Panc1 (cell line): ENCODE measurements around the gene ABHD14A. TPM values are rescaled to one million over a fixed set of nuclear protein-coding genes. Genes with fewer than 3 reads are reported as not detected.

Experiments
- ATAC-seq: fragments of 200-7000 bp; cut with Tn5 transposase; 2 replicates; pipeline ENCODE4 v1.9.1; 2020; ENCODE audit warnings: mild to moderate bottlenecking, moderate library complexity
- BruUV-seq: library from RNA; stranded (reverse); fragments of 400-500 nt; replicated peaks from 2 replicates; lab custom pipeline; 2021; lab: Mats Ljungman, UMichigan
- CTCF ChIA-PET: fragments of 300-600 bp; sonication (Branson Sonifier 250); formaldehyde crosslinking; loops from one replicate; lab custom pipeline; 2022; ENCODE audit warnings: antibody characterized with exemption; lab: Charles Lee
- POLR2A ChIA-PET: fragments of 300-600 bp; sonication (Branson Sonifier 250); formaldehyde crosslinking; loops from one replicate; lab custom pipeline; 2022; ENCODE audit warnings: antibody characterized with exemption; lab: Charles Lee
- DNase-seq: peaks from one replicate; pipeline ENCODE4 v3.0.0-alpha.2; 2010; ENCODE audit warnings: low read depth, low spot score
- H3K27ac ChIP-seq: 2 replicates; pipeline ENCODE4 v1.5.1; 2011; ENCODE audit warnings: mild to moderate bottlenecking, low read length, inconsistent platforms
- H3K27me3 ChIP-seq: fragments of 200-500 bp; sonication (Bioruptor generic); 2 replicates; pipeline ENCODE4 v1.6.0; 2014; ENCODE audit warnings: low read length, inconsistent platforms; ENCODE audit not compliant: control insufficient read depth, insufficient read depth
- H3K36me3 ChIP-seq: fragments of 200-500 bp; sonication (Bioruptor generic); 2 replicates; pipeline ENCODE4 v1.5.1; 2014; ENCODE audit warnings: inconsistent platforms, mild to moderate bottlenecking, low read length, moderate library complexity; ENCODE audit not compliant: control insufficient read depth, insufficient read depth
- H3K4me1 ChIP-seq: 2 replicates; pipeline ENCODE4 v1.5.1; 2011; ENCODE audit warnings: inconsistent platforms, mild to moderate bottlenecking, low read length, moderate library complexity; ENCODE audit not compliant: control insufficient read depth, insufficient read depth
- H3K4me3 ChIP-seq, 2 experiments: 2 replicates each; pipeline ENCODE4 v1.5.1; 2011 to 2012; ENCODE audit warnings: low read depth in 2 of 2, low read length in 2 of 2, mild to moderate bottlenecking in 2 of 2, inconsistent platforms in 1 of 2, moderate library complexity in 1 of 2
- H3K9me3 ChIP-seq: fragments of 200-500 bp; sonication (Bioruptor generic); 2 replicates; pipeline ENCODE4 v1.5.1; 2014; ENCODE audit warnings: low read depth, mild to moderate bottlenecking, inconsistent platforms, low read length, moderate library complexity; ENCODE audit not compliant: control insufficient read depth, insufficient read depth
- CTCF ChIP-seq: fragments of 450-650 bp; IDR thresholded peaks from 2 replicates; pipeline ENCODE4 v1.5.1; 2017; ENCODE audit warnings: mild to moderate bottlenecking
- POLR2AphosphoS5 ChIP-seq: IDR thresholded peaks from 2 replicates; pipeline ENCODE4 v1.6.1; 2012; ENCODE audit warnings: mild to moderate bottlenecking, low read depth, low read length, moderate library complexity
- REST ChIP-seq, 2 experiments: IDR thresholded peaks; 2 replicates each; pipeline ENCODE4 v1.6.1; 2011 to 2012; ENCODE audit warnings: low read depth in 2 of 2, control low read depth in 1 of 2, low read length in 1 of 2, mild to moderate bottlenecking in 1 of 2, moderate library complexity in 1 of 2; ENCODE audit not compliant: insufficient read depth in 1 of 2
- SIN3A ChIP-seq: IDR thresholded peaks from 2 replicates; pipeline ENCODE4 v1.6.1; 2012; ENCODE audit warnings: low read depth, mild to moderate bottlenecking, low read length, moderate library complexity, borderline replicate concordance; ENCODE audit not compliant: insufficient read depth
- TCF7L2 ChIP-seq: IDR thresholded peaks from 2 replicates; pipeline ENCODE4 v1.6.1; 2011; ENCODE audit warnings: mild to moderate bottlenecking, low read depth, low read length, inconsistent platforms
- in situ Hi-C: cut with HindIII; loops from 2 replicates; pipeline ENCODE4 v1.10.0; 2016; ENCODE audit warnings: low sequenced_read_pairs, low pct_unique_long_range_greater_than_20kb
- intact Hi-C: fragments of 100-400 bp; cut with micrococcal nuclease; formaldehyde crosslinking; loops from one replicate; pipeline ENCODE4 v1.10.0; 2022; ENCODE audit not compliant: unreplicated experiment
- total RNA-seq: library from RNA; stranded (reverse); gene quantifications from one replicate; pipeline ENCODE4 v1.2.1, GENCODE V29; 2021; ENCODE audit not compliant: unreplicated experiment

The ABHD14A gene
- total RNA-seq, 1 experiment from 2014 or later = 11.3 TPM

- intact Hi-C loops = no loop called here
- CTCF ChIA-PET = no interaction called here
- no TSS peak for BruUV-seq
- no peak overlapping the region for H3K27ac ChIP-seq
- no peaks in the 10 kb centered on the region for H3K9me3 ChIP-seq
- ATAC-seq = no peak
- no peak for DNase-seq
- in situ Hi-C loops = no loop called here
- no peak overlapping the region for H3K4me3 ChIP-seq
- POLR2A ChIA-PET = no interaction called here
- H3K27me3 ChIP-seq = no peaks in the 10 kb centered on the region
- no peaks in the 10 kb centered on the region for H3K36me3 ChIP-seq
- no peak for TF ChIP-seq TCF7L2
- TF ChIP-seq CTCF = no peak
- TF ChIP-seq SIN3A = no peak
- TF ChIP-seq POLR2AphosphoS5 = no peak
- TF ChIP-seq REST (IDR thresholded peaks at IDR 0.05; ENCODE audit: insufficient read depth in 1 of 2, low read depth in 2 of 2, low read length in 1 of 2) = no peak
- no peaks in the 10 kb centered on the region for H3K4me1 ChIP-seq
These were observed 44.7 kb downstream of the ABHD14A start for GRCh38 chr3:52019352-52020080.

- H3K27ac ChIP-seq = no peak overlapping the region
- BruUV-seq = no TSS peak
- H3K4me3 ChIP-seq = no peak overlapping the region
- intact Hi-C loops = no loop called here
- no peaks in the 10 kb centered on the region for H3K4me1 ChIP-seq
- ATAC-seq (no peak), DNase-seq (no peak)
- no peak for TF ChIP-seq SIN3A
- no peaks in the 10 kb centered on the region for H3K27me3 ChIP-seq
- ChIA-PET CTCF (no interaction called here), POLR2A (no interaction called here)
- no peaks in the 10 kb centered on the region for H3K9me3 ChIP-seq
- no peaks in the 10 kb centered on the region for H3K36me3 ChIP-seq
- in situ Hi-C loops = no loop called here
These were observed 45.9 kb downstream of the ABHD14A start for GRCh38 chr3:52020796-52021195.
